Loucy (cell line): ENCODE measurements around the gene ZFYVE21.

Experiments
- H2AFZ ChIP-seq: fragments of 200-600 bp; sonication (generic); 2 replicates; pipeline ENCODE4 v1.6.0; 2016; ENCODE audit warnings: antibody characterized with exemption, mild to moderate bottlenecking, low read length, moderate library complexity
- H3F3A ChIP-seq: fragments of 200-600 bp; 2 replicates; pipeline ENCODE4 v1.6.0; 2016; ENCODE audit warnings: antibody characterized with exemption, low read depth, mild to moderate bottlenecking
- H3K27me3 ChIP-seq: fragments of 200-600 bp; sonication (generic); 2 replicates; pipeline ENCODE4 v1.6.1; 2014; ENCODE audit warnings: low read length, mild to moderate bottlenecking; ENCODE audit not compliant: insufficient read depth, poor library complexity, severe bottlenecking
- H3K36me3 ChIP-seq: fragments of 200-600 bp; sonication (generic); 2 replicates; pipeline ENCODE4 v1.6.1; 2016; ENCODE audit warnings: low read length; ENCODE audit not compliant: insufficient read depth
- H3K4me1 ChIP-seq: fragments of 200-600 bp; sonication (generic); 2 replicates; pipeline ENCODE4 v1.5.1; 2014; ENCODE audit warnings: low read length, mild to moderate bottlenecking; ENCODE audit not compliant: insufficient read depth, poor library complexity, severe bottlenecking
- H3K4me2 ChIP-seq: fragments of 200-600 bp; sonication (generic); 2 replicates; pipeline ENCODE4 v1.6.0; 2014; ENCODE audit warnings: antibody characterized with exemption, low read length, low read depth, mild to moderate bottlenecking; ENCODE audit not compliant: poor library complexity, severe bottlenecking
- H3K4me3 ChIP-seq: fragments of 200-600 bp; sonication (generic); 2 replicates; pipeline ENCODE4 v1.5.1; 2014; ENCODE audit warnings: low read length, mild to moderate bottlenecking, mixed read lengths; ENCODE audit not compliant: poor library complexity, severe bottlenecking
- H3K79me2 ChIP-seq: fragments of 200-600 bp; sonication (generic); 2 replicates; pipeline ENCODE4 v1.6.1; 2014; ENCODE audit warnings: low read length; ENCODE audit not compliant: insufficient read depth
- H3K9ac ChIP-seq: fragments of 200-600 bp; sonication (generic); 2 replicates; pipeline ENCODE4 v1.6.0; 2014; ENCODE audit warnings: mild to moderate bottlenecking, low read depth, low read length, moderate library complexity; ENCODE audit not compliant: poor library complexity, severe bottlenecking
- H3K9me2 ChIP-seq: fragments of 200-600 bp; sonication (generic); replicated peaks from 2 replicates; pipeline ENCODE4 v1.6.1; 2016; ENCODE audit warnings: low read depth, low read length, mixed read lengths
- H3K9me3 ChIP-seq: fragments of 200-600 bp; sonication (generic); 2 replicates; pipeline ENCODE4 v1.6.1; 2014; ENCODE audit warnings: mild to moderate bottlenecking, antibody characterized with exemption, low read length, low read depth; ENCODE audit not compliant: insufficient read depth
- H4K20me1 ChIP-seq: fragments of 200-600 bp; sonication (generic); 2 replicates; pipeline ENCODE4 v1.6.0; 2014; ENCODE audit warnings: antibody characterized with exemption, low read length, mild to moderate bottlenecking; ENCODE audit not compliant: insufficient read depth, poor library complexity, severe bottlenecking
- CTCF ChIP-seq: fragments of 200-600 bp; sonication (generic); conservative IDR thresholded peaks from 2 replicates; pipeline ENCODE4 v1.5.1; 2014; ENCODE audit warnings: mild to moderate bottlenecking, antibody characterized with exemption, low read length
- EZH2phosphoT487 ChIP-seq: fragments of 200-600 bp; IDR thresholded peaks from 2 replicates; pipeline ENCODE4 v1.6.1; 2018; ENCODE audit warnings: antibody characterized with exemption, mild to moderate bottlenecking, moderate library complexity, borderline replicate concordance

The ZFYVE21 gene

GRCh38 chr14:103749860-103750259, 34.2 kb downstream of the ZFYVE21 start:
- H3K4me3 ChIP-seq: no peak overlapping the region
- H3K27me3 ChIP-seq: no peaks in the 10 kb centered on the region
- no peak overlapping the region for H2AFZ ChIP-seq
- H3K9ac ChIP-seq: no peak overlapping the region
- no peaks in the 10 kb centered on the region for H3K79me2 ChIP-seq
- peaks cover 10% of the 10 kb centered on the region for H3K4me1 ChIP-seq
- H3K4me2 ChIP-seq: no peak overlapping the region
- no peaks in the 10 kb centered on the region for H4K20me1 ChIP-seq
- no peaks in the 10 kb centered on the region for H3F3A ChIP-seq
- TF ChIP-seq EZH2phosphoT487: no peak
- peak; percentile 32 for TF ChIP-seq CTCF
- no peaks in the 10 kb centered on the region for H3K9me3 ChIP-seq
- H3K9me2 ChIP-seq: no peaks in the 10 kb centered on the region
- peaks cover 9% of the 10 kb centered on the region for H3K36me3 ChIP-seq

- Histone ChIP-seq H3K79me2 (no peaks in the 10 kb centered on the region), H4K20me1 (no peaks in the 10 kb centered on the region), H3K4me1 (peaks cover 1% of the 10 kb centered on the region), H3F3A (no peaks in the 10 kb centered on the region), H3K27me3 (no peaks in the 10 kb centered on the region), H3K9ac (no peak overlapping the region), H3K36me3 (peaks cover 9% of the 10 kb centered on the region), H2AFZ (no peak overlapping the region), H3K9me3 (no peaks in the 10 kb centered on the region), H3K4me3 (no peak overlapping the region), H3K9me2 (no peaks in the 10 kb centered on the region), H3K4me2 (no peak overlapping the region)
- TF ChIP-seq EZH2phosphoT487: no peak
- no peak for TF ChIP-seq CTCF
Measured at GRCh38 chr14:103753774-103754173, 38.2 kb downstream of the ZFYVE21 start.

- H3K9me2 ChIP-seq: no peaks in the 10 kb centered on the region
- H3K79me2 ChIP-seq: no peaks in the 10 kb centered on the region
- H2AFZ ChIP-seq: no peak overlapping the region
- no peak overlapping the region for H3K4me2 ChIP-seq
- no peaks in the 10 kb centered on the region for H3K4me1 ChIP-seq
- no peak overlapping the region for H3K4me3 ChIP-seq
- no peaks in the 10 kb centered on the region for H3K27me3 ChIP-seq
- TF ChIP-seq EZH2phosphoT487 (no peak), CTCF (no peak)
- H3K9me3 ChIP-seq: no peaks in the 10 kb centered on the region
- no peaks in the 10 kb centered on the region for H4K20me1 ChIP-seq
- H3F3A ChIP-seq: no peaks in the 10 kb centered on the region
- H3K9ac ChIP-seq: no peak overlapping the region
- peaks cover 9% of the 10 kb centered on the region for H3K36me3 ChIP-seq
Measured at GRCh38 chr14:103755060-103755459, 39.5 kb downstream of the ZFYVE21 start.
